ENCODE data around the gene ANKRD13A. TPM values are rescaled to one million over a fixed set of nuclear protein-coding genes. Genes with fewer than 3 reads are reported as not detected.

The ANKRD13A gene
- total RNA-seq, 1 donor from 2014 or later, result 25.1 TPM

- H3K27ac Mint-ChIP-seq, result no peak overlapping the region
- H3K4me3 Mint-ChIP-seq, result no peak overlapping the region
- H3K4me1 Mint-ChIP-seq, result no peaks in the 10 kb centered on the region
- TF ChIP-seq CTCF (IDR thresholded peaks at IDR 0.05; ENCODE audit: unreplicated experiment), result no peak
- no peaks in the 10 kb centered on the region for H3K9me3 Mint-ChIP-seq
- peaks cover 37% of the 10 kb centered on the region for H3K36me3 Mint-ChIP-seq
- no peak for DNase-seq (ENCODE audit: low spot score in 2 of 2, unreplicated experiment in 2 of 2)
- no peaks in the 10 kb centered on the region for H3K27me3 Mint-ChIP-seq (ENCODE audit: low read depth)
Measured at GRCh38 chr12:109967383-109968031, 31.7 kb upstream of the ANKRD13A start.

- Mint-ChIP-seq H3K36me3 (peaks cover 37% of the 10 kb centered on the region), H3K4me3 (no peak overlapping the region), H3K9me3 (no peaks in the 10 kb centered on the region), H3K27ac (no peak overlapping the region), H3K27me3 (ENCODE audit: low read depth) (no peaks in the 10 kb centered on the region), H3K4me1 (no peaks in the 10 kb centered on the region)
- no peak for DNase-seq (ENCODE audit: low spot score in 2 of 2, unreplicated experiment in 2 of 2)
- TF ChIP-seq CTCF (IDR thresholded peaks at IDR 0.05; ENCODE audit: unreplicated experiment), result no peak
Measured at GRCh38 chr12:109968032-109968420, 31.2 kb upstream of the ANKRD13A start.

- no peaks in the 10 kb centered on the region for H3K9me3 Mint-ChIP-seq
- peaks cover 36% of the 10 kb centered on the region for H3K36me3 Mint-ChIP-seq
- TF ChIP-seq CTCF (IDR thresholded peaks at IDR 0.05; ENCODE audit: unreplicated experiment), result no peak
- H3K4me1 Mint-ChIP-seq, result no peaks in the 10 kb centered on the region
- H3K27ac Mint-ChIP-seq, result no peak overlapping the region
- H3K4me3 Mint-ChIP-seq, result no peak overlapping the region
- DNase-seq (ENCODE audit: low spot score in 2 of 2, unreplicated experiment in 2 of 2), result no peak
- H3K27me3 Mint-ChIP-seq (ENCODE audit: low read depth), result no peaks in the 10 kb centered on the region
Measured at GRCh38 chr12:109968801-109969200, 30.4 kb upstream of the ANKRD13A start.

GRCh38 chr12:109972821-109973220, 26.4 kb upstream of the ANKRD13A start:
- H3K27me3 Mint-ChIP-seq (ENCODE audit: low read depth), result no peaks in the 10 kb centered on the region
- TF ChIP-seq CTCF (IDR thresholded peaks at IDR 0.05; ENCODE audit: unreplicated experiment), result no peak
- no peak for DNase-seq (ENCODE audit: low spot score in 2 of 2, unreplicated experiment in 2 of 2)
- peaks cover 12% of the 10 kb centered on the region for H3K9me3 Mint-ChIP-seq
- H3K27ac Mint-ChIP-seq, result no peak overlapping the region
- H3K36me3 Mint-ChIP-seq, result peaks cover 47% of the 10 kb centered on the region
- no peaks in the 10 kb centered on the region for H3K4me1 Mint-ChIP-seq
- no peak overlapping the region for H3K4me3 Mint-ChIP-seq

- no peaks in the 10 kb centered on the region for H3K4me1 Mint-ChIP-seq
- TF ChIP-seq CTCF (IDR thresholded peaks at IDR 0.05; ENCODE audit: unreplicated experiment), result no peak
- no peaks in the 10 kb centered on the region for H3K27me3 Mint-ChIP-seq (ENCODE audit: low read depth)
- H3K27ac Mint-ChIP-seq, result no peak overlapping the region
- DNase-seq (ENCODE audit: low spot score in 2 of 2, unreplicated experiment in 2 of 2), result no peak
- H3K4me3 Mint-ChIP-seq, result no peak overlapping the region
- H3K9me3 Mint-ChIP-seq, result peaks cover 11% of the 10 kb centered on the region
- H3K36me3 Mint-ChIP-seq, result peaks cover 48% of the 10 kb centered on the region
Measured at GRCh38 chr12:109981311-109981710, 17.9 kb upstream of the ANKRD13A start.

- no peaks in the 10 kb centered on the region for H3K27me3 Mint-ChIP-seq (ENCODE audit: low read depth)
- H3K27ac Mint-ChIP-seq, result no peak overlapping the region
- DNase-seq (ENCODE audit: low spot score in 2 of 2, unreplicated experiment in 2 of 2), result no peak
- H3K36me3 Mint-ChIP-seq, result peaks cover 43% of the 10 kb centered on the region
- peaks cover 8% of the 10 kb centered on the region for H3K9me3 Mint-ChIP-seq
- no peak for TF ChIP-seq CTCF (IDR thresholded peaks at IDR 0.05; ENCODE audit: unreplicated experiment)
- H3K4me3 Mint-ChIP-seq, result no peak overlapping the region
- no peaks in the 10 kb centered on the region for H3K4me1 Mint-ChIP-seq
Measured at GRCh38 chr12:109982210-109982609, 17.0 kb upstream of the ANKRD13A start.
